H1 (cell line): ENCODE data around the gene SERPINB13. TPM values are rescaled to one million over a fixed set of nuclear protein-coding genes. Genes with fewer than 3 reads are reported as not detected.

ENCODE experiments used
- ATF2 ChIP-seq: IDR thresholded peaks from 2 replicates; pipeline ENCODE4 v1.6.1; 2012; ENCODE audit warnings: low read length, inconsistent platforms
- CBX5 ChIP-seq: fragments of 300-800, 300-1000 bp; sonication (generic); IDR thresholded peaks from 2 replicates; pipeline ENCODE4 v1.7.1; 2016; ENCODE audit warnings: antibody characterized with exemption, low read length, low read depth
- CEBPB ChIP-seq: IDR thresholded peaks from 2 replicates; pipeline ENCODE4 v1.6.1; 2012; ENCODE audit warnings: low read depth, low read length
- CREB1 ChIP-seq: IDR thresholded peaks from 2 replicates; pipeline ENCODE4 v1.6.1; 2012; ENCODE audit warnings: inconsistent platforms
- EP300 ChIP-seq, 2 experiments: IDR thresholded peaks; 1 replicate in 1 of 2; 2 replicates in 1 of 2; pipeline ENCODE4 v1.6.1; 2011 to 2012; ENCODE audit warnings: low read depth in 2 of 2, low read length in 2 of 2, mild to moderate bottlenecking in 2 of 2, borderline replicate concordance in 1 of 2, inconsistent platforms in 1 of 2, moderate library complexity in 1 of 2
- RFX5 ChIP-seq: IDR thresholded peaks from 2 replicates; pipeline ENCODE4 v1.6.1; 2011; ENCODE audit warnings: low read depth, low read length, improper control_type of control experiment, borderline replicate concordance
- polyA plus RNA-seq, 7 experiments: library from polyadenylated mRNA; depleted of rRNA in 3 of 7; stranded (reverse) in 5 of 7; unstranded in 2 of 7; fragments of >200 nt in 5 of 7; fragments of 200-250 nt in 2 of 7; gene quantifications; 1 replicate in 5 of 7; 2 replicates in 1 of 7; 4 replicates in 1 of 7; pipeline versions ENCODE4 v1.2.1 to v1.2.3, GENCODE V29; 2011 to 2013; ENCODE audit warnings: missing spikeins in 2 of 7, mixed read lengths in 2 of 7
- total RNA-seq: library from RNA; stranded (reverse); fragmentation: NEBNext Ultra II Directional; extraction: Animal tissue kit (Norgen Biotek cat#: 25700); gene quantifications from 2 replicates; pipeline ENCODE4 v1.2.1, GENCODE V29; 2021

Gene SERPINB13
- total and polyA plus RNA-seq, 2 of the 8 experiments (the other 6 are each of a cell fraction or from before 2014, with no cell fraction given) = not detected

DNA sequence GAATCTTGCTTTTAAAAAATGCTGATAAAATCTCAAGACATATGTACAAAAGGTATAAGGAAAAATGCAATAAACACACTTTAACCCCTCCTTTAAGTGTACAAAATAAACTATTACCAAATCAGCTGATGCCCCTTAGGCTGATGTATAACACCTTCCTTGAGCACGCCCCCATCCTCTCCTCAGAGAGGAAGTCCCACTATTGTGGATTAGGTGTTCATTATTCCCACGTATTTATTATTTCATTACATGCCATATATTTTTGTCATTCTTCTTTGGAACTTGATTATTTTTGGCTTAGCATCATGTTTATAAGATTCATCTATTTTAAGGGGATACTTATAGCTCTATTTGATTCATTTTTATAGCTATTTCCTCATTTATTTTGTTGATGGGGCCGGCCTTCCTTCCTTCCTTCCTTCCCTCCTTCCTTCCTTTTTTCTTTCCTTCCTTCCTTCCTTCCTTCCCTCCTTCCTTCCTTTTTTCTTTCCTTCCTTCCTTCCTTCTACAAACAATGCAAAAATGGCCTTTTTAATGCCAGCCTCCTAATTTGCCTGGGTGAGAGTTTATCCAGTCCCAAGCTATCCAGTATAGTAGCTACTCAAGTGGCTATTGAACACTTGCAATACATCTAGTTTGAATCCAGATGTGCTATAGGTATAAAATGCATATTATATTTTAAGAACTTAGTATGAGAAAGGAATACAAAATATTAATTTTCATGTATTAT is 4.0 kb downstream of the SERPINB13 start (continued):
- TF ChIP-seq ATF2 = no peak
- no peak for TF ChIP-seq RFX5
- no peak for TF ChIP-seq CBX5
- no peak for TF ChIP-seq CEBPB
- no peak for TF ChIP-seq EP300 (IDR thresholded peaks at IDR 0.05; ENCODE audit: borderline replicate concordance in 1 of 2, low read depth in 2 of 2, low read length in 2 of 2)
- no peak for TF ChIP-seq CREB1
- TF ChIP-seq, all 59 proteins: peak for 0
